Activated CD4-positive, alpha-beta T cell treated with anti-CD3 and anti-CD28 coated beads, Interleukin-2, Interleukin-4, amounts not matched to agents 100 ng/mL and 50 ng/mL, durations not matched to agents 16 hours and 8 hours (primary cell): ENCODE measurements around the gene C14orf132.

Source experiments
- DNase-seq: peaks from one replicate; pipeline ENCODE4 v3.0.0-alpha.2; 2020; ENCODE audit warnings: low spot score

Gene C14orf132

DNA sequence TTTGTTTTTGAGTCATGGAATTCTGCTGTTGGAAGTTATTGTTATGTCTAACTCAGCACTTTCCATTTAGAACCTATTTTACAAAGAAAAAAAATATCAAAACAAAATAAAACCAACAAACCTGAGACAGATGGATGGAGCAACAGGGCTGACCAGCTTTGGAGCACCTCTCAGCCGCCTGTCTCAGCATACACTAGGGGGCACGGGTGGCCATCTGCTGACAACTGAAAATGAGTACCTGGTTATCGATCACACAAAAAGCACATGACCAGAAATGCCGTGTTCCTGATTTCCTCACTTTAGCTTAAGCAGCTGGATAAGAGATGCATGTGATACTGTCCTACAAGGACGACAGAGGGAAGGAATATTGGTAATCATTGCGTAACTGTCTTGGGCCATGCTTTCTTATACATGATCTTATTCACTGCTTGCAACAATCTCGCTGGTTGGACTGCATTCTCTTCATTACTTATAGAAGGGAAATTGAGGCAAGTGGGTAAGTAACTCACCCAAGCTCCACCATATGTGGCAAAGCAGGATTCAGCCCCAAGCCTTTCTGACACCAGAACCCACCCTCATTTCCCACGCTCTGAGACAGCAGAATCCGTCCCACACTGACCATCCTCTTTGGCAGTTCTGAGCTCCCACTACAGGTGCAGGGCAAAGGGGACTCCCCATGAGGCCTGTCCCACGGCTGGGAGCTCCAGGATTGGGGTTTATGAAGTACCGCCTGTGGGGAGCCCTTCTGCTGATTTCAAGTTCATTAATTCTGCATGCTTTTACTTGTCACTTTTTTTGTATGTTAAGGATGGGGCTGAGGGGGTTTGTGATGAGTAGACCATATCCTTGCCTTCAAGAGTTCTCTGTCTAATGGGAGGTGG, 43.5 kb downstream of the C14orf132 start:
- DNase-seq = no peak

DNA sequence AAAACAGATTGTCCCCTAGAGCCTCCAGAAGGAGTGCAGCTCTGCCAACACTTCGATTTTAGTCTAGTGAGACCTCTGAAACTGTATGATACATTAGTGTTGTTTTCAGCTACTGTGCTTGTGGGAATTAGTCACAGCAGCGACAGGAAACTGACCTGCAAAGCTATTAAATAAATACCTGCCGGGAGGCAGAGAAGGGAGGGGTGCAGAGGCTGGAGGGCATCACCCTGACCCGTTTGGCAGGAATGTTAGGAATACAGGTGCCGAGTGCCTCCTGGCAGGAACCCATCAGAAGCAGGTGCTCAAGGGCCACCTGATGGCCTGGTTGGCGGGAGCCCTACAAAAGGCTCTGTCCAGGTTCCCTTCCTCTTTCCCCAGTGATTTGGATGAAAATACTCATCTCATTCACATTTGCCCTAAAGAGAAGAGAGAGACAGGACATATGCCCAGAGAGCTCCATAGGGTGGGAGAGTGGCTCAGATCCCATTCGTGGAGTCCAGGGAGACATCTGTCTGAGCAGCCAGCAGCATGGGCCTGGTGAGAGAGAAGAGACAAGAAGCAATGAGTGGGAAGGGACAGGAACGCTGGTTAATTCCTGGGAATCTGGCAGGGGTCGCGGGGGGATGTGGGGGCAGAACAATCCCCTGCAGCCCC, 44.6 kb downstream of the C14orf132 start:
- no peak for DNase-seq

DNA sequence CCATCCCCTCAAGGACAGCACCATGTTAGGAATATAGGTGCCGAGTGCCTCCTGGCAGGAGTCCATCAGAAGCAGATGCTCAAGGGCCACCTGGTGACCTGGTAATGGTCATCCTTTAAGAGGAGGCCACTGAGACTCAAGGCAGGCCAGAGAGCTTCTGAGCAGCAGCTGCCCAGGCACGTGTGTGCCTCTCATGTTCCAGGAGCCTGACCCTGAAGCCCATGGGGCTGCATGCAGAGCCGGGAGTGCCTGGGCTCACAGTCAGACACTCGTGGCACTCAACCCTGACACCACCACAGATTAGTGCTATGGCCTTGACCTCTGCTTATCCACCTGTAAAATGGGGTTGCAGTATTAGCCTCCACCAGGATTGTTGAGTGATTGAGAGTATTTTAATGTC, 45.6 kb downstream of the C14orf132 start:
- no peak for DNase-seq

DNA sequence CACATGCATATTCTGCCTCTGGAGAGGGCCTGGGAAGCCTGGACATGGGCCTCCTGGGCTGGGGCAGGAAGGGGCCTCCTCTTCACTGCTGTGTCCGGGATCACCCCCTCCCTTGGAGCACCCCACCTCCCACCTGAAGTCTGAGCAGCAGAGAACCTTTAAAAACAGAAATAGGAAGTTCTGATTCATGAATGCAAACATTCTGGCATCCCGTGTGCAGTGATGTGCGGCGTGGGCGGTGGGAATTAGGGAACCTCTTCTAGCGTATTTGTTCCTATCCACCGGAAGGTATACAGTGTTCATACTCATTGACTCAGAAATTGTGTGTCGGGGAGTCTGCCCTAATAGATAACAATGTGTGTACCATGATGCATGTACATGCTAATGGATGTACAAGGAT, 46.2 kb downstream of the C14orf132 start:
- no peak for DNase-seq

DNA sequence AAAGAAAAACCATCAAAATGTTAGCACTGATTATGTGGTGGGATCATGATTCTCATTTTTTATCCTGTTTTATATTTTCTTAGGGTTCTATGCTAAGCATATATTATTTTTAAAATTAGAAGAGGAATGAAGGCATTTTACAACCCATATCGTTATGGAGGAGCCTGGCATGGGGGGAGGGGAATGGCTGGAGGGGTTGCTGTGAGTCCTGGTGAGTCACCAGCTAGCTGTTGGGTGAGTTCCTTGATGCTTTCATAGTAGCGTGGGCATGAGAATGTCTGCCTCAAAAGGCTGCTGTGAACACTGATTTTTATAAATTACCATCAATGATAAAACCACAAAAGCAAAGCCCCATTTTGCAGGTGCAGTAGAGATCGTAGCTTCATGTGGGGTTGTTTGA, 46.9 kb downstream of the C14orf132 start:
- no peak for DNase-seq

DNA sequence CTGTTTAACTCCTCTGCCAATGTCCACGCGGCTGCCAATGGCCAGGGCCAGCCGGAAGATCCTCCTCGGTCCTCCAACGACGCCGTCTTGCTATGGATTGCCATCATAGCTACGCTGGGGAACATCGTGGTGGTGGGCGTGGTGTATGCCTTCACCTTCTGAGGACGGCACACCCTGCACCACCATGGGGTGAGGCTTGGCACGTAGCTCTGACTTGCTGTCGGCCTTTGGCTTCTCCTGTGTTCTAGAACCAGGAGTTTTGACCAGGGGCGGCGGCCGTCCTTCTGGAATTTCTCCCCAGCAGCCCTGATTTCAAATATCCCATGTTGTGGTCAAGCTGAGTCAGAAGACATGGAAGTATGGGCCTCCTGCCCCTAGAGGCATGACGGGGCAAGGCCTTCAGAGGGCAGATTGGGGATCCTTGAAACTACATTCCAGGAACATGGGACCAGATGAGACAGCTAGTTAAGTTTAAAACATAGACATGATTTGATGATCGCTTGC, 47.5 kb downstream of the C14orf132 start:
- no peak for DNase-seq

DNA sequence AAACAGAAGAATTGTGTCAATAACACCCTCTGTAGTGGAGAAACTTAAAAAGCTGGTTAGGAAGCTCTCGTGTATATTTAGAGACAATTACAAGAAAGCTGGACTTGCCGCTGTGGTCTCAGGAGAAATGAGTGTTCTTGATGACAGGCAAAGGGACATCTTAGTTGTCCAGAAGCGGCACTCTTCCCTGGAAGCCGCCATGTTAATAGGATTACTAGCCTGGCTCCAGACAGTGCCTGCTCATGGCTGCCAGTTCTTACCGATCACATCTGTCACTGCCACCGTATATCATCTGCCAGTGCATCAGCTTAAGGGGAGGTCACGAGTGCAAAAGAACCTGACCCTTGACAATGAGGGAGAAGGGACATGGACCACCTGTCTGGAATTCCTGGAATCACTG, 48.9 kb downstream of the C14orf132 start:
- DNase-seq = no peak

DNA sequence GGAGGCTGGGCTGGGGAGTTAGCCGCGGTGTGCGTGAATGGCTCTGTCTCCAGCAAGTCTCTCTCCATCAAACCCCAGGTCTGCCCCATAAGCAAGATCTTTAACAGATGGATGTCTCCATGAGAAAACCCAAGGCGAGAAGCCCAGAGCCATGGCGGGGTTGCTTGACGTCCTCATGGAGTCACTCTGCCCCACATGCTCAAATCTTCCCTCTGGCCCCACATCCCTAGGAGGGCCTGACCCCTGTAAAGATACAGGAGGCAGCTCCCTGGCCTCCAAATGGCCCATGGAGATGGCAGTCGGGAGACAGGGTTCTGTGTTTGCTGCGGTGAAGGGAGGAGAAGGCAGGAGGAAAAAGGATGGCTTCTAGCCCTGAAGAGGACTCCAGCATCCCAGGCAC, 49.3 kb downstream of the C14orf132 start:
- DNase-seq = no peak

DNA sequence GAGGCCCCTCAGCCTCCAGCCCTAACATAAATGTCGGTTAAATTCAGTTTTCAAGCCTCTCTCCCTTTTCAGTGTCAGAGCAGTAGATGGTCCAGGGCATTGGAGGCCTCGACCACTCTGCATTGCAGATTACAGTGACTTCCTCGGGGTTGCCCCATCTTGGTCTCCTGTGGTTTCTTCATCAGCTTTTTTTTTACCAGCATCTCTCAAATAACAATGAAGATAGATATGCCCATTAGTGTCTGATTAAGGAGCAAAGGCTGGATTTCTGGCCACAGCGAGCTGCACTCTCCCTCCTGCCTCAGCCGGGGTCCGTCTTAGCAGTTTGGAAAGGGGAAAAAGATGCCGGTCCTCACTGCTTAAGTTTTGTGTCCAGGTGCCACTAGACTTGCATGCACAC, 49.7 kb downstream of the C14orf132 start:
- DNase-seq = no peak

DNA sequence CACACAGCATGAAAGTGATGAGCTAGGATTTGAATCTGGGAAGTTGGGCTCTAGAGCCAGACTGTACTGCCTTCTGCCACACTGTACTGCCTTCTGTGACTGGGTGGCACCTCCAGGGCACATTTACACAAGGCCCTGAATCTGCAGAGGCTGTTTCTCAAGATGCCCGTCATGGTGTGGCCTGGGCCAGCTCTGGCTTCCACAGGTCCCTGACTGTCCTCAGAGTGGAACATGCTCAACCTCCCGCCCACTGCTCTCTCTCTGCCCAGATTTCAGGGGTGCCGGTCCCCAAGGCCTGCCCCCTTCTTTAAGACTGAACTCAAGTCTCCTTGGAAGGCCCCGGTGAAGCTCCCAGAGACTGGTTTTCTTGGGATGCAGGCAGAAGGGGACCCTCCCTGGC, 50.2 kb downstream of the C14orf132 start:
- no peak for DNase-seq

DNA sequence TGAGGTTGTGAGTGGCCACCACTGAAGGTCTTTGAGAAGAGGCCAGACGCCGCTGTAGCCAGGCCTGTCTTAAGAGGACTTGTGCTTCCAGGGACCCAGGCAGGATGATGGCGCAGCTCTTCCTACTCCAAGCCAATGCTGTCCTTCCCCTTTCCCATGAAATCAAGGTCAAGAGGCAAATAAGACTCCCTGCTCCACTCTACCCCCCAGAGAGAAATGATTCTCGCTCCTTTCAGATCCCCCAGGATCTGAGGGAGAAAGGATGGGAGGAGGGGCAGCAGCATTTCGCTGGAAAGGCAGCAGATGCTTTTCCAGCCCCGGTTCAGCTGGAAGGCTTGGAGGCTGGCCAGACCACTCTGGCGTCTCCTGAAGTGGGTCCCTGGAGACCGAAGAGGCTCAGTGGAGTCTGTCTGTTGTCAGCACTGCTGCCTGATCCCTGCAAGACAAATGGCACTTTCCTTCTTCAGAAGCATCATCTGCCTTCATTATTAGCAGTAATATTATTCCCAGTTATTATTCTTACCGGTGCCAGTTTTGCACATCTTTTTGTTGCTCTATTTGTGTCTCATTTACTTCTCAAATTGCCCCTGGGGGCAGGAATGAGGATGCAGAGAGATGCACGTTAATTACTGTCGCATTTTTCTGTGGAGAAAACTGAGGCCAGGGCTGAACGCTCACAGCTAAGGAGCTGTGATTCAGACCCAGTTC, 51.4 kb downstream of the C14orf132 start:
- no peak for DNase-seq

DNA sequence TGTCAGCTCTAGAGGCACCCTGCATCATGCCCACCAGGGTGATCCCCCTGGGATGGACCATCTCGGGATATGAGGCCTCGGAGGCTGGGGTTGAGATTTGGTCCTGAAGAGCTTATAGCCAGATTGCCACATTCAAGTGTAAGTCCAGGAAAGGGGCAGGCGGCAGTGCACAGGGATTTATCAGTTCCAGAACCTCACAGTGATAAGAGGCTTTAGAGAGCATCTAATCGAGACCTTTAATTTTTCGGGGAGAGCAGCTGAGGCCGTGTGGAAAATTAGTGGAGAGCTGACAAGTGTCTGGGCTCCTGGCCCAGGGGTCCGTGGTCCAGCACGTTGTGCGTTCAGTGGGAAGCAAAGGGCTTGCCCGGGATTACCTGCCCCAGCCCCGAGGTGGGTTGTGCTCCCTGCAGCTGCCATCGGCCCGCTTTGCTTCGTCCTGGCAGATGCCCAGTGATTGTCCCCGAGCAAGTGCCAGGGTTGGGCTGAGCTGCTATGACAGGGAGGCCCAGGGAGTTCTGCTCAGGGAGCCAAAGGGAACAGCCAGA, 52.1 kb downstream of the C14orf132 start:
- no peak for DNase-seq

DNA sequence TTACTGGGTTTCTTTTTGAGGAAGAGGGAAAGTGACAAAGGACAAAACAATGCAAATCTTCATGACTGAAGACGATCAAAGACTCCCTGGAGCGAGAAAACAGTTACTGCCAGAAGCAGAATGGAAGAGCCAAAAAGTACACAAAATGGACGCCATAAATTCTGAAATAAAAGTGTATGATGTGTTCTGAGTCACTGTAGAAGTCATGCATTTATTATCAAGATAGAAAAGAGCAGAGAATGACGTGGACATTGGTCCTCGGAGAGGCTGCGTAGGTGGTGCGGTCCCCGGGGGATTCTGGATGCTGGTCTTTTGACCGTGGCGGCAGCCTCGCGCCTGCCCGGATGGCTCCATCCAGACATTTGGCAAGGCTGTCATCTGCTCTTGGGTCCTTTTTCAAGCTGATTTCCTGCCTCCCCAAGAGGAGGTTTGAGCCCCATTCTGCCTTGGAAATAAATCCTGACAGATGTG, 52.8 kb downstream of the C14orf132 start:
- no peak for DNase-seq

DNA sequence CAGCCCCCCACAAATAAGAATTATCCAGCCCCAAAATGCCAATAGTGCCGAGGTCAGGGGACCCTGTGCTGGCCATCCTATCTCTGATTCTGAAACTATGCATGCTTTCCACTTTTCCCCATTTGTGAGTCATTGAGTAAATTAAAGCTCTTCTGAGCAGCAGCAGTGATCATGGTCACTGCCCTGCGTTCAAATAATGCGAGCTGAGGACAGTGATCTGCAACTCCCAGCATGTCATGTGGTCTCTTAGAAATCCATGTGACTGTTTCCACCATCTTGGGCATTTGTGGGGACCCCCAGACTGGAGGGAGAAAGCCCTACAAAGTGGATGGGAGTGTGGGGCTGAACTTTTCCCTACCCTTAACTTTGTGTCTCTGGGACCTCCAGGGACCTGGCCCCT, 53.8 kb downstream of the C14orf132 start:
- DNase-seq = no peak

DNA sequence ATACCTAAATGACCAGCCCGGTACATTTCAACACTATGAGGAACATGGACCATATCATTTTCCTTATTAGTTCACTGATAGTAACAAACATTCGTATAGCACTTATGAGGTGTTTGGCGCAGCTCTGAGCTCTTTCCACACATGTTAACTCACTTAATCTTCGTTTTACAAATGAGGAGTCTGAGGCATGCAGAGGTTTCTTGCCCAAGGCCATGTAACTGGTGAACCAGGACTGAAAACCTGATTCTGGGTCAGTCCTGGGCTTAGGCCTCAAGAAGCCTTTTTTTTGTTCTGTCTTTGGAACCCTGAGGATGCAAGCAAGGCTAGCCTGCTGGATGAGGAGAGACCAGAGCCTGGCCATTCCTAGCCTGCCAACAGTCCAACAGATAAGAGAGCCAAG, 55.0 kb downstream of the C14orf132 start:
- DNase-seq = no peak

DNA sequence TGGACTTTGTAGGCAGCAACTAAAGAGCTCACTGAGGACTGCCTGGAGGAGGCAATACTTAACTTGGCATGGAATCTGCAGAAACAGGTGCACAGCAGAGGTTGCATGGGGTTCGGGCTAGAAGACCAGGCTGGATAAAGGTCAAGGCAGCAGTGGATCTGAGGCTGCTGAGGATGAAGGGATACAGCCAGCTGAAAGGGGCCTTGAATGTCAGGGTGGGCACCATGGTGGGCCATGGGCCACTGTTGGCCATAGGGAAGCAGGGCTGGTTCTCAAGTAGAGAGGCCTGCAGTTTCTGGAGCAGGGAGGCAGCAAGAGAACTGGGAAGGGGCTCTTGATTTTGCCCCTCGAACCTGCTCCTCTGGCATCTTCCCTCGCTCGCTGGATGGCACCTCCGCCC, 55.5 kb downstream of the C14orf132 start:
- DNase-seq = no peak

DNA sequence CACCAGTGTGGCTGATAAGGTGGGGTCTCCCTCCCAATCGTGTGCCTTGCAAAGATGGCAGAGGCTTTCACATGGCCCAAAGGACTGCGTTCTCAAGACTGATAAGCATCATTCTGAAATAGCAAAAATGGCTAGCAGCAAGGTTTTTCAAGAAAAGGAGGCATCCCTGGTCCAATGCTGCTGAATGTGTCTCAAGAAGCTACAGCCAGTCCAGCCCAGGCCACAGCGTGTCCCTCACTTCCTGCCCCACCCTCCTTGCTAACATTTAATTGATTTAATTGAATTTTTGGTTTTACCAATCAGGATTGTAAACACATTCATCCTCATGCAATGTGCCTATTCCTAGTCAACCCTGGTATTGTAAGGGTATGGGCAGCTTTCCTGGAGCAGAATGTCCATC, 55.9 kb downstream of the C14orf132 start:
- no peak for DNase-seq

DNA sequence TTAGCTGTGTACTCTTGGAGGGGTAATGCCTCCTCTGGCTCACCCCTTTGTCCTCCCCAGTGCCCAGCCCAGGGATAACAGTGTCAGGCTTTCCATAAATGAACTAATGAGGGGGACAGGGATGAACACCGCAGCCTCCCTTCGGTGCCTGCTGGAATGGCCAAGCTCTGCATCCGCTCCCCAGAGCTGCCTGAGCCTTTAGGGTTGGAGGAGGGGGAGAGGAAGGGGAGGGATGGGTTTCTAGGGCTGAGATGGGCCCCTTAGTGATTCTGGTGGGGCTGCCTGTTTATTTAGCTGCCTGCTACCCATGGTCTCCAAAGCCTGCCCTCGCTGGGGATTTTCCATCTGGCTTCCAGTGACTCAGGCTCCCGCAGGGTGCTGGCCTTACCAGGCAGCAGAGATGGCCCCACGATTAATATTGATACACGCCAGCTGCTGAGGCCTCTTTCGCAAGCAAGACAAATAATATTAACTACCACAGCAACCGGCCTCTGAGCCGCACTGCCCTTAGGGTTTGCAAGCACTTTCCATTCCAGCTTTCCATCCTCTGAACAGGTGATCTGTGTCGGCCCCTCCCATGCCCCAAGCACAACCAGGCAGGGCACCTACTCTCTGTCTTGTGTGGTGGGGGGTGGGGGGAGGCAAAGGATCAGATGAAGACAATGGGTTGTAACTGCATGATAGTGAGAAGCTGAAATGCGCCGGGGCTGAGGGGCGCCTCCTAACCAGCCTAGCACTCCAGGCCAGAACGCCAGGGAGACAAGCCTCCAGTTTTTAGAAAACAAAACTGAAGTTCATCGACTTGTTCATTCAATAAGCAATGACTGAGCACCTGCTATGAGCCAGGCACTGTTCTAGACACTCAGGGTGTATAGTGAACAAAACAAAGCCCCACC, 56.7 kb downstream of the C14orf132 start:
- DNase-seq = no peak

DNA sequence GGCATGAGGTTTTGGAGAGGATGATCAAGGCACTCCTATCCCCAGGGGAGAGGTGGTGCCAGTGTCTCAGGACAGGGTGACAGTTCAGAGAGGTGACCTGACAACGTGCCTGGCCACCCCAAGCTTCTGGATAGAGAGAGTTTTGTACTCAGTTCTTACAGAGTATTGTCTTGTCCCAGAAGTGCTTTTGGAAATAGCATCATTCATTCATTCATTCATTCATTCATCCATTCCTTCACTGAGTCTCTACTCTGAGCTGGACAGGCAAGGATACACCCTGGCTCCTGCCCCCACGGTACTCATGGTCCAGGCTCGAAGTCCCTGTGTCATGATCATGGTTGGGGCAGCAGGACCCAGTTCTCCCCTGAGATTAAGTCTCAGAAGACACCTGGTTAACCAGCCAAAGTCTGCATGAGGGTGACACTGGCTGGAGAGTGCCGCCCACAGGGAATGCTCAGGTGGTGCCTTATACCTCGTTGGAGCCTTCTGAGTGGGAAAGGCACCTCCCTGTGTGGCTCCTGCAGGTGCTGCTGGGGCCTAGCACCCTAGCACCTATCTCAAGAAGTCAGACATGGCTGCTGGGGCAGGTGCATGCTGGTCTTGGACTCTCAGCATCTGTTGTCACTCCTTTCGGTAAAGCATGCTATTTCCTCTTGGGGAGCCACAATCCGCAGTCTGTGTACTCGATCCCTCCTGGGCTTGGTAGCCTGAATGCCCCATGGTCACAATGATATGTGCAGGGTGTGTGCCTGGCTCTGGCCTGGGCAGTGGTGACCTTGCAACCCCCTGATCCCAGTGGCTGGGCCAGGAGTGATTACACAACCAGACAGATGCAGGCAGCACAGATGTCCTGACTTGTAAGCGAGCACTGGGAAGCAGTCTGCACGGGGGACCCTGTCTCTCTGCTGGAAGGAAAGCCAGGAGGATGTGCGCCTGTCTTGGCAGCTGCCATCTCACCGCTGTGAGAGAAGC, 57.8 kb downstream of the C14orf132 start:
- no peak for DNase-seq

DNA sequence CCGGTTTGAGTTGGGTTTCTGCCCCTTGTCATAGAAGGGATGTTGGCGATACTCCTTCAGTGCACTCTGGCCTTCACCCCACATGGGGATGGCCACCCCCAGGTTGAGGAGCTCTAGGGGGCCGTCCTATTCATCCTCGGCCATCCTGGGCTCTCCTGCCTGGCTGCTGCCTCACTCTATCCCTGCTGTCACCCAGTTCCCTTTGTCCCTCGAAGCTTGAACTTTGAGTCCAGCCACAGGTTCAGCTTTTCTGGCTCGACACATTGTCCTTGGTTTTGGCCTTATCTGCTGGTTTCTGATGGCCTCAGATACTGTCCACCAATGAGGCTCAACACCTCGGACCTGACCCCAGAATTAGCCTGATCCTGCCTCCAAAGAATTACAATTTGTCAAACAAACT, 58.6 kb downstream of the C14orf132 start:
- DNase-seq = no peak
